Right atrium auricular region (tissue), 2 donors: ENCODE data around the gene UPF2. TPM values are rescaled to one million over a fixed set of nuclear protein-coding genes. Genes with fewer than 3 reads are reported as not detected.

Experiments used
- DNase-seq: peaks from one replicate; pipeline ENCODE4 v3.0.0-alpha.2; 2019; ENCODE audit warnings: low spot score
- H3K27ac ChIP-seq, 2 donors: fragments of 200-600 bp; sonication (generic); 1 replicate in 1 of 2; 2 replicates in 1 of 2; pipeline ENCODE4 v1.5.1; 2016 to 2019
- H3K27me3 ChIP-seq, 2 donors: fragments of 200-600 bp; sonication (generic); one replicate each; pipeline versions ENCODE4 v1.5.1 to v1.6.0; 2017 to 2019
- H3K36me3 ChIP-seq: fragments of 200-600 bp; sonication (generic); one replicate; pipeline ENCODE4 v1.5.1; 2016
- H3K4me1 ChIP-seq, 2 donors: fragments of 200-600 bp; sonication (generic); one replicate each; pipeline versions ENCODE4 v1.5.1 to v1.6.0; 2017 to 2019
- H3K4me3 ChIP-seq, 2 donors: fragments of 200-600 bp; sonication (generic); 1 replicate in 1 of 2; 2 replicates in 1 of 2; pipeline ENCODE4 v1.5.1; 2017 to 2019; ENCODE audit warnings: mild to moderate bottlenecking in 1 of 2, moderate library complexity in 1 of 2
- H3K9me3 ChIP-seq, 2 donors: fragments of 200-600 bp; sonication (generic); one replicate each; pipeline ENCODE4 v1.5.1; 2019
- CTCF ChIP-seq, 2 donors: fragments of 200-600 bp; sonication (generic); IDR thresholded peaks; one replicate each; pipeline ENCODE4 v1.5.1; 2019; ENCODE audit warnings: antibody characterized with exemption in 2 of 2
- total RNA-seq, 2 donors: library from RNA; depleted of rRNA; stranded (reverse); fragments of >200 nt; gene quantifications; one replicate each; pipeline ENCODE4 v1.1.0, GENCODE V29; 2016

Gene UPF2
- total RNA-seq, 2 donors from 2014 or later, result 11.8 to 13.1 TPM

GRCh38 chr10:11934262-11934661 is 108.3 kb downstream of the UPF2 start:
- Histone ChIP-seq H3K4me3 (no peak overlapping the region), H3K36me3 (peaks cover 62% of the 10 kb centered on the region), H3K27ac (no peak overlapping the region), H3K4me1 (no peaks in the 10 kb centered on the region), H3K9me3 (no peaks in the 10 kb centered on the region), H3K27me3 (no peaks in the 10 kb centered on the region)
- no peak for DNase-seq
- TF ChIP-seq CTCF (IDR thresholded peaks at IDR 0.05), result no peak

GRCh38 chr10:11933577-11934223 is 108.9 kb downstream of the UPF2 start:
- Histone ChIP-seq H3K36me3 (peaks cover 68% of the 10 kb centered on the region), H3K4me3 (no peak overlapping the region), H3K27ac (no peak overlapping the region), H3K4me1 (no peaks in the 10 kb centered on the region), H3K27me3 (no peaks in the 10 kb centered on the region), H3K9me3 (no peaks in the 10 kb centered on the region)
- no peak for TF ChIP-seq CTCF (IDR thresholded peaks at IDR 0.05)
- no peak for DNase-seq

- Histone ChIP-seq H3K27me3 (no peaks in the 10 kb centered on the region), H3K9me3 (no peaks in the 10 kb centered on the region), H3K4me3 (no peak overlapping the region), H3K4me1 (no peaks in the 10 kb centered on the region), H3K36me3 (peaks cover 81% of the 10 kb centered on the region), H3K27ac (no peak overlapping the region)
- no peak for TF ChIP-seq CTCF (IDR thresholded peaks at IDR 0.05)
- DNase-seq, result no peak
These were observed 111.6 kb downstream of the UPF2 start for GRCh38 chr10:11931038-11931437.

GRCh38 chr10:11930312-11930978 is 112.2 kb downstream of the UPF2 start:
- Histone ChIP-seq H3K4me3 (no peak overlapping the region), H3K27ac (no peak overlapping the region), H3K27me3 (no peaks in the 10 kb centered on the region), H3K36me3 (peaks cover 81% of the 10 kb centered on the region), H3K4me1 (no peaks in the 10 kb centered on the region), H3K9me3 (no peaks in the 10 kb centered on the region)
- DNase-seq, result no peak
- TF ChIP-seq CTCF (IDR thresholded peaks at IDR 0.05), result no peak

- Histone ChIP-seq H3K36me3 (peaks cover 74% of the 10 kb centered on the region), H3K27ac (no peak overlapping the region), H3K4me1 (no peaks in the 10 kb centered on the region), H3K9me3 (no peaks in the 10 kb centered on the region), H3K4me3 (no peak overlapping the region), H3K27me3 (no peaks in the 10 kb centered on the region)
- no peak for DNase-seq
- no peak for TF ChIP-seq CTCF (IDR thresholded peaks at IDR 0.05)
These were observed 114.9 kb downstream of the UPF2 start for GRCh38 chr10:11927746-11928145.
